ELF-1 (cell line): ENCODE results near the gene PCDHGA3.
"Not testable (repeated sequence)": the region's sequence is repeated elsewhere in the genome, so short reads cannot be mapped to it uniquely, and the experiment has no call there.

Experiments
- DNase-seq: peaks from one replicate; pipeline ENCODE4 v3.0.0-alpha.2; 2016; ENCODE audit warnings: low read depth, low spot score

PCDHGA3 gene

GRCh38 chr5:141382469-141383294 lies 39.1 kb downstream of the PCDHGA3 start, which contains the start of gene PCDHGA7:
PCDHGA7 (plus strand) TSS chr5:141382742; CDS start chr5:141382900, 158 bp downstream.
- DNase-seq, result peak; percentile 33

- no peak for DNase-seq
Observed at GRCh38 chr5:141383345-141383744, 39.7 kb downstream of the PCDHGA3 start.

GRCh38 chr5:141384471-141385267 lies 41.0 kb downstream of the PCDHGA3 start:
- no peak for DNase-seq

GRCh38 chr5:141387557-141388311 lies 44.1 kb downstream of the PCDHGA3 start, which contains the start of gene PCDHGB4:
PCDHGB4 (plus strand) TSS chr5:141387698; CDS start chr5:141387885, 187 bp downstream.
- peak; percentile 77 for DNase-seq

GRCh38 chr5:141388661-141389060 lies 45.0 kb downstream of the PCDHGA3 start:
- no peak for DNase-seq

- no peak for DNase-seq
Observed at GRCh38 chr5:141389153-141390042, 45.8 kb downstream of the PCDHGA3 start.

- no peak for DNase-seq
Observed at GRCh38 chr5:141392429-141393198, 49.0 kb downstream of the PCDHGA3 start, which contains the start of gene PCDHGA8. PCDHGA8 (plus strand) TSS chr5:141392633; CDS start chr5:141392814, 181 bp downstream.

GRCh38 chr5:141393267-141393666 lies 49.6 kb downstream of the PCDHGA3 start:
- DNase-seq, result no peak

GRCh38 chr5:141394401-141395187 lies 51.0 kb downstream of the PCDHGA3 start:
- not testable (repeated sequence) for DNase-seq
